KG1 (cell line): ENCODE data around the gene FAM177A1.

ENCODE experiments used
- DNase-seq: peaks from one replicate; lab custom pipeline; 2025; lab: John Stamatoyannopoulos, UW

Gene FAM177A1

DNA sequence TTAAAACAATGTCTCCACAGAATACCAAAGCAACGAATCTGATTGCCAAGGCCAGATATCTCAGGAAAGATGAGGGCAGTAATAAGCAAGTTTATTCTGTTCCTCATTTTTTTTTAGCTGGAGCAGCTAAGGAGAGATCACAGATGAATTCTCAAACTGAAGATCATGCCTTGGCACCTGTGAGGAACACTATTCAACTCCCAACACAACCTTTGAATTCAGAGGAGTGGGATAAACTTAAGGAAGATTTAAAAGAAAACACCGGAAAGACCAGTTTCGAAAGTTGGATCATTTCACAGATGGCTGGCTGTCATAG is 77.3 kb downstream of the FAM177A1 start:
- DNase-seq = no peak

DNA sequence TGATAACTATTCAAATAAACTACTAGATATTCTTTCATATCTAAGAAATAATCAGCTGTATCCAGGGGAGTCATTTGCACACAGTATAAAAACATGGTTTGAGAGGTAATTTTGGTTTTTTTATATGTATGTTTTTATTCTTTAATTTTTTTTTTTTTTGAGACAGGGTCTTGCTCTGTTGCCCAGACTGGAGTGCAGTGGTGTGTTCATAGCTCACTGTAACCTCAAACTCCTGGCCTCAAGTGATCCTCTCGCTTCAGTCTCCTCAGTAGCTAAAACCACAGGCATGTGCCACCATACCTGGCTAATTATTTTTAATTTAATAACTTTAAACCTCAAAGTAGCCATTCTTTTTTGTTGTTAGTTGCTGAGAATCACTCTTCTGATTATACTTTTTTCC is 78.1 kb downstream of the FAM177A1 start:
- DNase-seq = no peak
